GM23338 (cell line): ENCODE data around the gene PRXL2C. TPM values are rescaled to one million over a fixed set of nuclear protein-coding genes. Genes with fewer than 3 reads are reported as not detected.
A peak's percentile ranks its signal among the peaks of the same experiment; 100 is the strongest.

Experiments
- ATAC-seq: fragments of 200-7000 bp; cut with Tn5 transposase; 3 replicates; pipeline ENCODE4 v1.9.1; 2020
- DNase-seq: peaks from one replicate; pipeline ENCODE4 v3.0.0-alpha.2; 2015; ENCODE audit warnings: low spot score
- H2AFZ ChIP-seq: fragments of 200-600 bp; sonication (generic); 2 replicates; pipeline ENCODE4 v1.8.0; 2016; ENCODE audit warnings: antibody characterized with exemption, mild to moderate bottlenecking, moderate library complexity
- H3F3A ChIP-seq: fragments of 200-600 bp; sonication (generic); replicated peaks from 2 replicates; pipeline ENCODE4 v1.8.0; 2017; ENCODE audit warnings: antibody characterized with exemption, mixed run types, low read depth
- H3K27ac ChIP-seq: fragments of 200-600 bp; sonication (generic); 2 replicates; pipeline ENCODE4 v1.6.1; 2016; ENCODE audit warnings: low read depth
- H3K27me3 ChIP-seq: fragments of 200-600 bp; sonication (generic); 2 replicates; pipeline ENCODE4 v1.8.0; 2016; ENCODE audit warnings: mild to moderate bottlenecking, mixed run types, moderate library complexity; ENCODE audit not compliant: insufficient read depth
- H3K36me3 ChIP-seq: fragments of 200-600 bp; sonication (generic); 2 replicates; pipeline ENCODE4 v1.8.0; 2016; ENCODE audit warnings: mild to moderate bottlenecking; ENCODE audit not compliant: insufficient read depth
- H3K4me1 ChIP-seq: fragments of 200-600 bp; sonication (generic); 2 replicates; pipeline ENCODE4 v1.8.0; 2016; ENCODE audit warnings: mild to moderate bottlenecking, moderate library complexity; ENCODE audit not compliant: insufficient read depth
- H3K4me2 ChIP-seq: fragments of 200-600 bp; sonication (generic); 2 replicates; pipeline ENCODE4 v1.7.1; 2017; ENCODE audit warnings: mixed run types
- H3K4me3 ChIP-seq: fragments of 200-600 bp; sonication (generic); 2 replicates; pipeline ENCODE4 v1.6.1; 2016; ENCODE audit warnings: mixed run types
- H3K79me2 ChIP-seq: fragments of 200-600 bp; sonication (generic); replicated peaks from 2 replicates; pipeline ENCODE4 v1.8.0; 2017; ENCODE audit warnings: mild to moderate bottlenecking; ENCODE audit not compliant: insufficient read depth
- H3K9me2 ChIP-seq: fragments of 200-600 bp; sonication (generic); 2 replicates; pipeline ENCODE4 v1.8.0; 2017; ENCODE audit not compliant: insufficient read depth
- H4K20me1 ChIP-seq: fragments of 200-600 bp; sonication (generic); replicated peaks from 2 replicates; pipeline ENCODE4 v1.8.0; 2017; ENCODE audit warnings: mild to moderate bottlenecking; ENCODE audit not compliant: insufficient read depth
- H3K27ac Mint-ChIP-seq: 2 replicates; pipeline ENCODE4 v1.8.0; 2020; ENCODE audit warnings: inconsistent platforms, mild to moderate bottlenecking, moderate library complexity, mixed read lengths
- H3K27me3 Mint-ChIP-seq: 3 replicates; pipeline ENCODE4 v1.8.0; 2022; ENCODE audit warnings: low read depth, mild to moderate bottlenecking, moderate library complexity, mixed read lengths, inconsistent platforms; ENCODE audit not compliant: insufficient read depth, poor library complexity
- H3K36me3 Mint-ChIP-seq: 3 replicates; pipeline ENCODE4 v1.8.0; 2021; ENCODE audit warnings: low read depth, mild to moderate bottlenecking, inconsistent platforms, moderate library complexity, mixed read lengths
- H3K4me1 Mint-ChIP-seq: 3 replicates; pipeline ENCODE4 v1.8.0; 2020; ENCODE audit warnings: mild to moderate bottlenecking, inconsistent platforms, mixed read lengths
- H3K4me3 Mint-ChIP-seq: 3 replicates; pipeline ENCODE4 v1.8.0; 2021; ENCODE audit warnings: moderate library complexity, mild to moderate bottlenecking, inconsistent platforms, mixed read lengths
- H3K9me3 Mint-ChIP-seq: 3 replicates; pipeline ENCODE4 v1.8.0; 2020; ENCODE audit warnings: moderate library complexity, mild to moderate bottlenecking, inconsistent platforms, mixed read lengths
- CREB1 ChIP-seq: fragments of 250-450 bp; sonication (Bioruptor Pico); IDR thresholded peaks from 2 replicates; pipeline ENCODE4 v1.5.0; 2020; ENCODE audit warnings: low read depth, mild to moderate bottlenecking, moderate library complexity
- CTCF ChIP-seq, 2 experiments: fragments of 200-600 bp in 1 of 2; sonication (generic) in 1 of 2; conservative IDR thresholded peaks; 2 replicates each; pipeline versions ENCODE4 v1.5.1 to v1.6.1; 2016 to 2017; ENCODE audit warnings: antibody characterized with exemption in 2 of 2, low read depth in 2 of 2, mild to moderate bottlenecking in 2 of 2, moderate library complexity in 1 of 2
- ETS1 ChIP-seq: IDR thresholded peaks from 2 replicates; pipeline ENCODE4 v1.6.1; 2016; ENCODE audit warnings: antibody characterized with exemption
- EZH2 ChIP-seq: fragments of 200-600 bp; sonication (generic); IDR thresholded peaks from one replicate; pipeline ENCODE4 v1.8.0; 2017; ENCODE audit warnings: antibody characterized with exemption, mild to moderate bottlenecking, low read depth; ENCODE audit not compliant: unreplicated experiment
- EZH2phosphoT487 ChIP-seq: fragments of 200-600 bp; sonication (generic); IDR thresholded peaks from one replicate; pipeline ENCODE4 v1.8.1; 2018; ENCODE audit warnings: antibody characterized with exemption; ENCODE audit not compliant: unreplicated experiment
- JUNB ChIP-seq: IDR thresholded peaks from one replicate; pipeline ENCODE4 v1.6.1; 2016; ENCODE audit warnings: antibody characterized with exemption; ENCODE audit not compliant: unreplicated experiment
- NANOG ChIP-seq: IDR thresholded peaks from 2 replicates; pipeline ENCODE4 v1.6.1; 2016; ENCODE audit warnings: antibody characterized with exemption, borderline replicate concordance
- POLR2AphosphoS5 ChIP-seq: IDR thresholded peaks from 2 replicates; pipeline ENCODE4 v1.6.1; 2016; ENCODE audit warnings: antibody characterized with exemption, low read depth
- STAT1 ChIP-seq: IDR thresholded peaks from one replicate; pipeline ENCODE4 v1.6.1; 2016; ENCODE audit warnings: antibody characterized with exemption; ENCODE audit not compliant: unreplicated experiment
- ZNF114 ChIP-seq: fragments of 250-450 bp; sonication (Bioruptor Pico); IDR thresholded peaks from 2 replicates; pipeline ENCODE4 v1.5.0; 2020; ENCODE audit warnings: mild to moderate bottlenecking, moderate library complexity
- ZNF331 ChIP-seq: fragments of 250-450 bp; sonication (Bioruptor Pico); IDR thresholded peaks from 2 replicates; pipeline ENCODE4 v1.5.0; 2020; ENCODE audit warnings: low read depth, mild to moderate bottlenecking, moderate library complexity
- polyA plus RNA-seq: library from polyadenylated mRNA; unstranded; fragments of >200 nt; fragmentation: Nextera tagmentation; extraction: Ambion mirVana; gene quantifications from 2 replicates; pipeline ENCODE4 v1.2.1, GENCODE V29; 2016
- total RNA-seq: library from RNA; depleted of rRNA; stranded (reverse); fragments of >200 nt; shearing (Covaris generic); gene quantifications from 2 replicates; pipeline ENCODE4 v1.2.3, GENCODE V29; 2014
- TF ChIP-seq, protein P1 (sequence below): IDR thresholded peaks from one replicate; pipeline ENCODE4 v1.6.1; 2018; ENCODE audit warnings: antibody characterized with exemption; ENCODE audit not compliant: unreplicated experiment

The PRXL2C gene
- total and polyA plus RNA-seq, 2 experiments from 2014 or later, result 5.2 to 7.9 TPM

DNA sequence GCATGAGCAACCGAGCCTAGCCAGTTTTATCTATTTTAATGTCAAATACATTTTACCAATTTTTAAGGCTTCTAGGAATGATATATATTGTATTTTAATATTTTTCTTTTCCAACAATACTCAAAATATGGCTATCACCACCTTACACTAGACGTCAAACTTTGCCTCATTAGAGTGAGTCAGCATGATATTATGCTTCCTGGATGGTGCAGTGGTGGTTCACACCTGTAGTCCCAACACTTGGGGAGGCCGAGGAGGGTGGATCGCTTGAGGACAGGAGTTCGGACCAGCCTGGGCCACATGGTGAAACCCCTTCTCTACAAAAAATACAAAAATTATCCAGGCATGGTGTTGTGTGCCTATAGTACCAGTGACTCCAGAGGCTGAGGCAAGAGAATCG, 28.2 kb downstream of the PRXL2C start:
- Mint-ChIP-seq H3K27me3 (peaks cover 7% of the 10 kb centered on the region), H3K4me1 (peaks cover 4% of the 10 kb centered on the region), H3K36me3 (no peaks in the 10 kb centered on the region), H3K4me3 (no peak overlapping the region), H3K27ac (no peak overlapping the region), H3K9me3 (no peaks in the 10 kb centered on the region)
- no peaks in the 10 kb centered on the region for H3F3A ChIP-seq
- H3K27me3 ChIP-seq, result no peaks in the 10 kb centered on the region; the same call in 1 of the 2 replicates
- H3K4me3 ChIP-seq, result no peak overlapping the region
- no peak for TF ChIP-seq POLR2AphosphoS5
- no peak for TF ChIP-seq STAT1
- TF ChIP-seq ZNF331 (CRISPR knock-in tag), result no peak
- TF ChIP-seq JUNB, result no peak
- TF ChIP-seq, protein P1, sequence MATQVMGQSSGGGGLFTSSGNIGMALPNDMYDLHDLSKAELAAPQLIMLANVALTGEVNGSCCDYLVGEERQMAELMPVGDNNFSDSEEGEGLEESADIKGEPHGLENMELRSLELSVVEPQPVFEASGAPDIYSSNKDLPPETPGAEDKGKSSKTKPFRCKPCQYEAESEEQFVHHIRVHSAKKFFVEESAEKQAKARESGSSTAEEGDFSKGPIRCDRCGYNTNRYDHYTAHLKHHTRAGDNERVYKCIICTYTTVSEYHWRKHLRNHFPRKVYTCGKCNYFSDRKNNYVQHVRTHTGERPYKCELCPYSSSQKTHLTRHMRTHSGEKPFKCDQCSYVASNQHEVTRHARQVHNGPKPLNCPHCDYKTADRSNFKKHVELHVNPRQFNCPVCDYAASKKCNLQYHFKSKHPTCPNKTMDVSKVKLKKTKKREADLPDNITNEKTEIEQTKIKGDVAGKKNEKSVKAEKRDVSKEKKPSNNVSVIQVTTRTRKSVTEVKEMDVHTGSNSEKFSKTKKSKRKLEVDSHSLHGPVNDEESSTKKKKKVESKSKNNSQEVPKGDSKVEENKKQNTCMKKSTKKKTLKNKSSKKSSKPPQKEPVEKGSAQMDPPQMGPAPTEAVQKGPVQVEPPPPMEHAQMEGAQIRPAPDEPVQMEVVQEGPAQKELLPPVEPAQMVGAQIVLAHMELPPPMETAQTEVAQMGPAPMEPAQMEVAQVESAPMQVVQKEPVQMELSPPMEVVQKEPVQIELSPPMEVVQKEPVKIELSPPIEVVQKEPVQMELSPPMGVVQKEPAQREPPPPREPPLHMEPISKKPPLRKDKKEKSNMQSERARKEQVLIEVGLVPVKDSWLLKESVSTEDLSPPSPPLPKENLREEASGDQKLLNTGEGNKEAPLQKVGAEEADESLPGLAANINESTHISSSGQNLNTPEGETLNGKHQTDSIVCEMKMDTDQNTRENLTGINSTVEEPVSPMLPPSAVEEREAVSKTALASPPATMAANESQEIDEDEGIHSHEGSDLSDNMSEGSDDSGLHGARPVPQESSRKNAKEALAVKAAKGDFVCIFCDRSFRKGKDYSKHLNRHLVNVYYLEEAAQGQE, result no peak
- TF ChIP-seq EZH2phosphoT487, result no peak
- no peaks in the 10 kb centered on the region for H3K79me2 ChIP-seq
- H3K9me2 ChIP-seq, result no peaks in the 10 kb centered on the region
- no peaks in the 10 kb centered on the region for H4K20me1 ChIP-seq
- H3K36me3 ChIP-seq, result no peaks in the 10 kb centered on the region; the same call in 1 of the 2 replicates
- no peak overlapping the region for H3K4me2 ChIP-seq
- H2AFZ ChIP-seq, result no peak overlapping the region
- no peak overlapping the region for H3K27ac ChIP-seq
- H3K4me1 ChIP-seq, result peaks cover under 1% of the 10 kb centered on the region; the same call in 1 of the 2 replicates
- DNase-seq (no peak), ATAC-seq (no peak)

DNA sequence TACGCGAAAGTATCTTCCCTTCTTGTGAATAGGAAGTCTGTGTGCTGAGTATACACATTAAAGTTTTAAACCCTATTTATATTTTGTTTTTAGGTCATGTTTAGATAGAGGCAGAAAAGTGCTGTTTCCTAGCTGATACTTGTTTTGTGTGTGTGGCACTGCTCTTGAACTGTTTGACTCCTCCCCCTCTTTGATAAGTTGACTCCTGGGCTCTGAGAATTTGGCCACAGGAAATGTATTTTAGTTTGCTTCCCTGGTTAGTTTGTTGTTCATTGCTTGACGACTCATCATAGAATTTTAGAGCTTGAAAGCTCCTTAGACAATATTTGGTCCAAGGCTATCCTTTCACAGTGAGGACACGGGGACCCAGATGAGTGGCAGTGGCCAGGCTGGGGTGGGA, 33.5 kb downstream of the PRXL2C start:
- peak overlapping the region; percentile 19; the same call in 1 of the 2 replicates for H3K27ac Mint-ChIP-seq
- Histone ChIP-seq H3K4me2 (peak overlapping the region; percentile 81), H3K27me3 (peaks cover 20% of the 10 kb centered on the region), H3K36me3 (no peaks in the 10 kb centered on the region), H2AFZ (0 out of 2 replicates have a peak overlapping the region, but pooled peaks have one; percentile 76), H3K4me1 (peaks cover 21% of the 10 kb centered on the region), H3K79me2 (peaks cover 18% of the 10 kb centered on the region), H3F3A (peaks cover 11% of the 10 kb centered on the region), H3K27ac (peak overlapping the region; percentile 26; the same call in 1 of the 2 replicates), H4K20me1 (peaks cover 21% of the 10 kb centered on the region), H3K4me3 (peak overlapping the region; percentile 49), H3K9me2 (no peaks in the 10 kb centered on the region)
- H3K9me3 Mint-ChIP-seq, result no peaks in the 10 kb centered on the region
- peak overlapping the region; percentile 83 for H3K4me3 Mint-ChIP-seq
- ATAC-seq (no peak), DNase-seq (peak; percentile 34)
- H3K36me3 Mint-ChIP-seq, result no peaks in the 10 kb centered on the region
- H3K27me3 Mint-ChIP-seq, result peaks cover 28% of the 10 kb centered on the region
- H3K4me1 Mint-ChIP-seq, result peaks cover 32% of the 10 kb centered on the region
- TF ChIP-seq STAT1, result no peak
- no peak for TF ChIP-seq POLR2AphosphoS5
- TF ChIP-seq NANOG, result no peak
- TF ChIP-seq CTCF (conservative IDR thresholded peaks at IDR 0.05; ENCODE audit: low read depth in 2 of 2), result no peak
- TF ChIP-seq ETS1, result no peak
- no peak for TF ChIP-seq ZNF331 (CRISPR knock-in tag)
- no peak for TF ChIP-seq ZNF114 (CRISPR knock-in tag)
- TF ChIP-seq EZH2, result no peak
- TF ChIP-seq, protein P1, result no peak
- no peak for TF ChIP-seq CREB1 (CRISPR knock-in tag)
